Lower leg skin (tissue), 4 donors: ENCODE results near the gene CSF3. TPM values are rescaled to one million over a fixed set of nuclear protein-coding genes. Genes with fewer than 3 reads are reported as not detected.

ENCODE experiments used
- microRNA-seq, 2 donors: library from miRNA; unstranded; fragments of <30 nt; microRNA quantifications; one replicate each; pipeline ENCODE4, GENCODE V29; 2016; ENCODE audit warnings: borderline replicate concordance in 2 of 2, borderline number of aligned reads in 1 of 2
- total RNA-seq, 4 donors: library from RNA; depleted of rRNA; stranded (reverse); fragments of >200 nt; gene quantifications; one replicate each; pipeline ENCODE4 v1.1.0, GENCODE V29; 2016

Gene CSF3
- total RNA-seq, 4 donors from 2014 or later = 0.21 to 0.45 TPM; not detected in 2

Small RNA genes within 50 kb of the gene (microRNA-seq; reads per million reads assigned to microRNA genes)
- gene MIR6884 = 0 reads per million in 2 donors

Other genes with a start within 250 kb of the CSF3 start
- gene IKZF3, start 151.1 kb upstream of the CSF3 start, total RNA-seq = 1 to 10 TPM in 1 of 4 donors, under 1 TPM in 3; 0.89 to 1.8 (median 0.97) TPM
- not detected for gene ZPBP2, start 147.2 kb upstream of the CSF3 start, total RNA-seq
- 10 to 100 TPM in 1 of 4 donors, 1 to 10 TPM in 3; 4.8 to 34.2 (median 7.7) TPM for gene GSDMB, start 96.8 kb upstream of the CSF3 start, total RNA-seq
- gene ORMDL3, start 87.8 kb upstream of the CSF3 start, total RNA-seq = 10 to 100 TPM; 58.1 to 84.0 (median 70.0) TPM
- under 1 TPM in 1 of 4 donors, not detected in 3; 0.52 TPM for gene LRRC3C, start 87.7 kb upstream of the CSF3 start, total RNA-seq
- 100 to 1,000 TPM; 146 to 271 (median 163) TPM for gene GSDMA, start 52.4 kb upstream of the CSF3 start, total RNA-seq
- gene PSMD3, start 34.6 kb upstream of the CSF3 start, total RNA-seq = 100 to 1,000 TPM; 106 to 154 (median 129) TPM
- gene MED24, start 39.0 kb downstream of the CSF3 start, total RNA-seq = 10 to 100 TPM; 47.2 to 88.9 (median 62.9) TPM
- 10 to 100 TPM; 28.2 to 56.8 (median 42.6) TPM for gene THRA, start 47.5 kb downstream of the CSF3 start, total RNA-seq
- 100 to 1,000 TPM; 111 to 194 (median 148) TPM for gene NR1D1, start 85.1 kb downstream of the CSF3 start, total RNA-seq
- gene MSL1, start 106.5 kb downstream of the CSF3 start, total RNA-seq = 100 to 1,000 TPM in 1 of 4 donors, 10 to 100 TPM in 3; 70.6 to 117 (median 82.4) TPM
- 10 to 100 TPM; 32.3 to 58.1 (median 53.0) TPM for gene CASC3, start 125.1 kb downstream of the CSF3 start, total RNA-seq
- 100 to 1,000 TPM; 273 to 467 (median 316) TPM for gene RAPGEFL1, start 162.0 kb downstream of the CSF3 start, total RNA-seq
- gene WIPF2, start 203.9 kb downstream of the CSF3 start, total RNA-seq = 10 to 100 TPM; 14.5 to 24.3 (median 18.5) TPM